ACHN (cell line): ENCODE measurements around the gene KCNMA1.
A peak's percentile ranks its signal among the peaks of the same experiment; 100 is the strongest.

ENCODE experiments used
- DNase-seq: peaks from one replicate; pipeline ENCODE4 v3.0.0-alpha.2; 2015
- in situ Hi-C: cut with HindIII; loops from 2 replicates; pipeline ENCODE4 v1.10.0; 2017; ENCODE audit warnings: low sequenced_read_pairs, low pct_ligation_motif_present, low pct_unique_long_range_greater_than_20kb

KCNMA1 gene

DNA sequence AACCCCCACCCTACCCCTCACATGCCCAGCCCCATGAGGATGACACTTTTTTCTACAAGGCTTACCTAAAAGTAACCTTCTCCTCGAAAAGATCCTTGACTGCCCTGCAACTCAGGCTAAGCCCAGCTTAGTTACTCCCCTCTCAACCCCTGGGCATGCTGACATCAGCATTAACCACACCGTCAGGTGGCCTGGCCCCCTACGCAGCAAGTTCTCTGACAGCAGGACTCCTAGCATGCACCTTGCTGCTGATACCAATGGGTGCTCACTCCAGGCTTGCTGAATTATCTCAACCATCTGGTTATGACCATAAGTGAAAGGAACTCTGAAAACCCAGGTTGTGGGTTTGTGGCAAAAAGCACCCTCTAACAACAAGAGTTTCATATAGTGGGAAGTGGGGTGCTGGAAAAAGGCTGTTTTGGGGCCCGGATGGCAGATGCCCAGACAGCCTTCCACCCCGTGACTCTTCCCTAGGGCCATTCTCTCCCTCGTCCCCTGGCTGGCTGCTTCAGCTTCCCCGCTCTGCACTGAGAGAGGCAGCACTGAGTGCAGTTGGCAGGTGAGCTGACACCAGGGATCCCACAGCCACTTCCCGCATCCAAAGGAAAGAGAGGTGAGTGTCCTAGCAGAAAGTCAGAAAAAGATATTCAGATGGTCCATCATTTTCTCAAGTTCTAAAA lies 518.9 kb downstream of the KCNMA1 start:
- in situ Hi-C loops: no loop called here
- DNase-seq: no peak

DNA sequence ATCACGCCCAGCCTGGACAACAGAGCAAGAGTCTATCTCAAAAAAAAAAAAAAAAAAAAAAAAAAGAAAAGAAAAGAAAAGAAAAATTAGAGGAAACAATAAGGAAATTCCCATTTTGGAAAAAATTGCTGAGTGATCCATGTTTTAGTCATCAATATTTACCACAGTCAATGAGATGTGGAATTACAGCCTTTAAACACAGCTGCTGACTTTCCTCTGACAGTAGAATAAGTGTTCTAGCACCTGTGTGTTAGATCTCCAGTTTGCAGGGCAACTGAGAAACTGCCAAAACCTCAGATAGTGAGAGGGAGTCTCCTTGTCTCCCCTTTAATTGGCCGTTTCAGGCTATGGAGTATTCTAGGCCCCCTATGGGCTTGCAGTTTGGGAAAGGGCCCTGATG lies 520.1 kb downstream of the KCNMA1 start:
- no peak for DNase-seq
- in situ Hi-C loops: no loop called here

DNA sequence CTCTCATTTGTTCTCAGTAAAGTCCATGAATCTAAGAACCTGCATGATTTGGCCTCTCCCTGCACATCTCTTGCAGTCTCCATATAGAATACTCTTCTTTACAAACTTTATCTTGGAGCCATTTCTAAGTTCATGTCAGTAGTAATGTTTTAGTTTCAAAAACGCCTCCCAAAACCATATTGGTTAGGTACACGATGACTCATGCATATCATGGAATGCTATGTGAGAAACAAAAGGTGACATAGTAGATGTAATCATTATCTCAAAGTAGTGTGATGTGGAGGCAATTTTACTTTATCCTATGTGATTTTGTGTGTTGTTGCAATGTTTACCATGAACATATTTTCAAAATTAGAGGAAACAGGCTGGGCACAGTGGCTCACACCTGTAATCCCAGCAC lies 520.7 kb downstream of the KCNMA1 start:
- in situ Hi-C loops: no loop called here
- DNase-seq: no peak

DNA sequence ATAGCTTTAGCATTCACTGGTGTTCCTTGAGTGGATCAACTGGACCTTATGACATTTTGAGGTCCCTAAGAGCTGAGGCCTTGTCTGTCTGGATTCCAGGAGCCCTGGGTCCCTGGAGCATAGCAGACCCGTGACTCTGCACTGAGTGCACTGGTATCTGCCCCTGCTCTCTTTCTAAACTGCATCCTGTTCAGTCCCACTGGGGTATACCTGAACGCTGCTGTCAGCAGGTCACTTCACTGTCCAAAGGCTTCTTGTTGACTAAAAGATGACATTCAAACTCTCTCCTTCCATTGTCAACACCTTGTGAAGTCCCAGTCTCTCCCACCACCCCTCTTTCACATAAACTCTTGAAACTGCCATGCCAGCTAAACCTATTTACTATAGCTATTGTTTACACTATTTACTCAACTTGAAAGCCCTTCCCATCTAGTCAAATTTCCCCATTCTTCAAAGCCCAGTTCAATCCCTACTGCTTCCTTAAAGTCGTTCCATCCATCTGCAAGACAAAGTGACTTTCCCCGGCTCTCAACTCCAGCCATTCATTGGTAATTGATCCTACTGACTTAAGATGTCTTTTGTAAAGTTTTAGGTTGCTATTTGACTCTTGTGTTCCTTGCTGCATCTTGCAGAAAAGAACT lies 523.3 kb downstream of the KCNMA1 start:
- in situ Hi-C loops: no loop called here
- DNase-seq: no peak

DNA sequence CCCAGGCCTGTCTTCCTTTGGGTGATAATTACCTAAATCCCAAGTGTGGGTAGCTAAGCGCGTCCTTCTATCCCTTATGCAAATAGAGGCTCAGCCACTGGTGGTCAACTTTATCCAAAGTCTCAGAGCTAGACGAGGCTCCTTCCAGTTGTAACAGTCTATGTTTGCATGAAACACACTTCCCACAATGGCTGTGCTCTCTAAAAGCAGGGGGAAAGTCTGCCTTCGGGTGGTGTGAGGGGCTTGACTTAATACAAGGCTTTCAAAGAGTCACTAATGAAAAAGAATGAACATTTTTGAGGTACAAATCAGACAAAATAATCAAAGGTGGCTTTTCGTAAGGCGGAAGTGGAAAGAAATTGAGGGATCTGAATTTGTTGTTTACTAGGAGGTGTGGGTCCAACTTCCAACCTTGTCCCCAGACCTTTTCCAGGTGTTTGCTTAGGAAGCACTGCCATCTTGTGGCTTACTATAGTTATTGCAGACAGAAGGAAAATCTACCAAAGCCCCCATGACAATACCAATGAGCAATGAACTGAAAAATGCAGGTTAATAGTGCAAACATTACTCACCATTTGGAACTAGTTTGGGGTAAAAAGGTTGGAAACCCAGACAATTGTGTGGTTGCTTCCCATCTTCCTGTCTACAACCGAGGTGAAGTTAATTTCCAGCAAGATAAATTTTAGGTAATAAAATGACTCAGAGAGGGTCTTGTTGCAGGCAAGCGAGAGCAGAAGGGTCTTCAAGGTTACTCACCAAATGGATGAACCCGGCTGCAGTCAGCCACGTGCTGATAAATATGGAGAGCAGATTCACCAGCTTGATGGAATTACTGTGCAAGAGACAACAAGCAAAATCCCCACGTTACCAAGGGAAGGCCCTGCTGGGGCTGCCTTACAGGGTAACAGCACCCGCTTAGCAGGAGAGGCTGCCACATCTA lies 525.7 kb downstream of the KCNMA1 start:
- in situ Hi-C loops: no loop called here
- DNase-seq: peak; percentile 69

DNA sequence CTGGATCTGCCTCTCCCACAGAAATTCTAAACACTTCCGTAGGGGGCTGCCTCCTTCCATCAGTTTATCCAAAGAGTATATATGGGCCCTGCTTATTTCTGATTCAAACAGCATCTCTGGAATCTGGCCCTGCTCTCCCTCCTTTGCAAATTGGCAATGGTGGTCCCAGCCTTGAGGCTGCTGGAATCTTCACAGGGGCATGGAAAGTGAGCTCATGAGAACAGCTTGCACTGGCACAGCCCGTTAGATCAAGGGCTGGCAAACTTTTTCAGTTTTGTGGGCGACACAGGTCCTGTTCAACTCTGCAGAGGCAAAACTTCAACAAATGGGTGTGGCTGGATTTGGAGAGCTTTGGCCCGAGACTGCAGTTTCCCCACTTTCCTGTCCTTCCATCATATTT lies 526.9 kb downstream of the KCNMA1 start:
- DNase-seq: no peak
- in situ Hi-C loops: no loop called here

DNA sequence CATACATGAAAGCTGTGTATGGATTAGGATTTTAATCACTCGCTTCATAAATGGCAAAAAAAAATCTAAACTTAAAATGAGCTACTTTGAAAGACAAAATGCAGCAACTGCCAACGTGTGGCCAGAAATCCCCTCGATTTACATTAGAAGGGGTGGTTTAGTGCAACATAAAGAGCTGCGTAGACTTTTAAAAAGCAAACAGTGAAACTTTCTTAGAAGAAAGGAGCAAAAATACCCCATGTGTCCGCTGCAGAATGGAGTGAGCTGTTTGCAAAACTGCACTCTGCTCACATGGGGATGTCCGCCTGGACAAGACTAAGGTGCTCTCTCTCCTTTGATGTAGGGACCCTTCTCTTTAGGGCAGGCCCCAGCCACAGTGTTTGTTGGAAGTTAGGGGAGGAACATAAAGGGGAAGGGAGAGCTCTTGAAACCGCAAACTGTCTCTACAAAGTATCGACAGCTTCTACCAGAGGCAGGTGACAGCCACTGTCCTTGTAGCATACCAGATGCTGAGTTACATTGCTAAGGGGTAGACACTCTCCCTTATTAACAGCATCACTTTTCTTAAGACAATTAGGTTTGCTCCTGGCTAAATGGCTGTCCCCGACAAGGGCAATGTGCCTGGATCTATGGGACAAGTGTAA lies 528.1 kb downstream of the KCNMA1 start:
- in situ Hi-C loops: no loop called here

DNA sequence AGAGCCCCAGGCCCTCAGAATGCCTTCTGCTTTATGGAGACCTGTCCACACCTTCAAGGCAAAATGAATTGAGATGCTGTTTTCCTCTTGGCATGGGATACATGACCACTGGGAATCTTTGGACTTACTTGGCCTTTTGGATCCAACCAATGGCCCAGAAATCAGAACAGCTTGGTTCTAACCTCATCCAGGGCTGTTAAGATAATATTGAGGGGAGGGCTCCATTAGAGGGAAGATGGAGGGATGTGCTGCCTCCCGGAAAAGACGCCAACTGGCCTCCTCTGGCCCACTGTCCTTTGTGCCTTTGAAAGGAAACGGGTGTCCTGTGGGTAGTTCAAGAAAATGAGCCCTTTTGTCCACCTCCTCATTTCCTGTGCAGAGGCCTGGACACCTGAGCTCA lies 530.9 kb downstream of the KCNMA1 start:
- DNase-seq: no peak
- in situ Hi-C loops: no loop called here

More for the DNA sequence above, 528.1 kb downstream of the KCNMA1 start:
- DNase-seq: no peak

DNA sequence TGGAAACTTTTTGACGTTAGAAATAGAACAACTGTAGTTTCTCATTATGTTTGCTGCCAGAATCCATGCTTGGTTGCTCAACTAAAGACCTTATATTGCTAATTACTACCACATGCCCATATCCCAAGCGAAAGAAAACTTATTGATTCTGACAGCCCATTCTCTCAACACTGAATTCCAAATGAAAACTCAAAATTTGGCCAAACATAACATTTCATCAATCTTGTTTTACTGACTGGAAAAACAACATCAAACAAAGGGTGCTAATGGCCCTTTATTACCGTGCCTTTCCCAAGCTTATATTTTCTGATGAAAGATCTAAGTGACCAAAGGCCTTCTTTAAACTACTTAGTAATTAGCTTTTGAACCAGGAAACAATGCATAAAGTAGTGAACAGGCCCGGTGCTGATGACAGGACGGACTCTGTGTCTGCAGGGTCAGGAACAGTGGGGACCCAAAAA lies 531.8 kb downstream of the KCNMA1 start:
- in situ Hi-C loops: no loop called here
- DNase-seq: no peak

DNA sequence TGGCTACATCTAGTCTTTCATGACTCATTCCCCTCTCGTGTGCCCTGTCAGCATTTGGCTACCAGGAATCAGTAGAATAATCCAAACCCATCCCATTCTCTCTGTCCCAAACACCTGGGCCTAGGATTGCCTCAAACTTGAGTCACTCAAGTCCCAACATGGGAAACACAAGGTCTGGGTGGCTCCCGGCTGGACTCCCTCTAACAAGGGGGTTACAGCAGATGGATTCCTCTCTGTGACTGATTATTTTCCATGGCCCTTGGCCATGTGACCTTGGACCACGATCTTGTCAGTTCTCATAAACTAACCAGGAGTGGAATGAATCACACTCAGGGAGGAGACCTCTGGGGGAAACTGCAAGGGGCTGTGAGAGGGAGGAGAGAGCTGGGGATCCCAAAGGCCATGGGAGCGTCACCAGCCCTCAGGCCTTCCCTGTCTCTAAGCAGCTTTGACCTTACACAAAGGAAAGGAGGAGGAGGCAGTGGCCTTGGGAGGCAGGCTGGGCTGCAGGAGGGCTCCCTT lies 533.1 kb downstream of the KCNMA1 start:
- no peak for DNase-seq
- in situ Hi-C loops: no loop called here

DNA sequence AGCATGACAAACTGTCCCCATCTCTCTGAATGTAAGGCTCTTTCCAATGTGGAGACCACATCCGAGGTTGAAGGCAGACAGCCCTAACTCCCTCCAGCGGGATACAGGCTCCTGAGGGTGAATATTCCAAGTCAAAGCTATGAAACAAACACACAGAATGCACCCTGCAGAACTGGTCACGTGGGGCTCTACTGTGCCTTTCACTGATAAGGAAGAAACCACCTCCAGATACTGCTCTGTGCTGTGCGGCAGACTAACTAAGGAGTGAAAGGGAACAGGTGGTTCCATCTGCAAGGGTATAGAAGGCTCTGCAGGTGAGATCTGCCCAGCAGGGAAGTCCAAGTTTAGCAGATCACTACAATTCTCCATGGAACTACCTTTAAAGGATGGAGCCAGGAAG lies 534.4 kb downstream of the KCNMA1 start:
- in situ Hi-C loops: no loop called here
- DNase-seq: no peak

DNA sequence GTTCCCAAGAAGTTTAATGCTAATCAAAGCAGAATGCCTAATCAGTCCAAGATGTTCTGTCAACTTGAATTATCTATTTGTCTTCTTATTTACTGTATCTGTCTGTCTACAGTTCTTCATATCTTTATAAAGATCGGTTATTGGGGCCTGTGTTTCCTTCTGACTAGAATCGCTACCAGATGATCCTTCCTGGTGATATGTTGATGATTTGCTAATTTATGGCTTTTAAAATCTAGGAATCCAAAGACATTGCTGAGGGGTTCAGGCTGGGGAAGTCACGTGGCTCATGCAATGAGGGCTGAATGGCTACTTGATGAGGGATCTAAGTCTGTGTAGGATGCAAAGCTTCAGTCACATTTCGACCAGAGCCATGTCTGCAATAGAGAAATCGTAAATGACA lies 536.3 kb downstream of the KCNMA1 start:
- in situ Hi-C loops: no loop called here
- no peak for DNase-seq

DNA sequence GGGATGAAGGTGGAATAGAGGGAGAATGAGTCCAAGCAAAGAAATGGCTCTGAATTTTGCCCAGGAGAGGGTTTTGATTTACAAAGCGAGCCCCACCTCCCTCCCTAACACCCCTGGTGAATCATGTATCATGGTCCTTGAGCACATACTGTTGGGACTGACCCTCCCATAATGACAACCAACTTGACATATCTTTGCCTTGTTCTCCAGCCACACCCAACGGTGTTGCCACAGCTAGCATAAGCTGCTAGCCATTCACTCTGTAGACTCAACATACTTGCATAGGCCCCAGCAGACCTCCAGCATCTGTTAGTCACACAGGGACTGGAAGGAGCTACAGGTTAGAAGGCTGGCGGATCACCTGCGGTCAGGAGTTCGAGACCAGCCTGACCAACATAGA lies 538.5 kb downstream of the KCNMA1 start:
- in situ Hi-C loops: no loop called here
- DNase-seq: no peak

DNA sequence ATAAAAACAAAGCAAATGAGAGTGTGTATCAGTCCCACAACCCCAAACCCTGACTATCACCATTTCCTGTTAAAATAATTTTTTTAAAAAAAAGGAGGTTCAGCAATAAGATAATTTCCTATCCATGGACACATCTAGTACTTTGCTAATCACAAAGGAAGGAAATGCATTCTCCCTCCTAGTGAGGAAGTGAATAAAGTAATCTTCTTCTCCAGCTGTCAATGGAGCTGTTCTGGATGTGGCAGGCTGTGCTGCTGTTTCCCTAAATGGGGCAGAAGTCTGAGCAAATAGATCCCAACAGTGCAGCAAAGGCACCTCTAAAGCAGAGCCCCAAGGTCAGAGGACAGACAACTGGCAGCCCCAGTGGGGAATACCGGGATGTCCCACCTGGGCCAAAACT lies 540.0 kb downstream of the KCNMA1 start:
- in situ Hi-C loops: no loop called here
- no peak for DNase-seq

DNA sequence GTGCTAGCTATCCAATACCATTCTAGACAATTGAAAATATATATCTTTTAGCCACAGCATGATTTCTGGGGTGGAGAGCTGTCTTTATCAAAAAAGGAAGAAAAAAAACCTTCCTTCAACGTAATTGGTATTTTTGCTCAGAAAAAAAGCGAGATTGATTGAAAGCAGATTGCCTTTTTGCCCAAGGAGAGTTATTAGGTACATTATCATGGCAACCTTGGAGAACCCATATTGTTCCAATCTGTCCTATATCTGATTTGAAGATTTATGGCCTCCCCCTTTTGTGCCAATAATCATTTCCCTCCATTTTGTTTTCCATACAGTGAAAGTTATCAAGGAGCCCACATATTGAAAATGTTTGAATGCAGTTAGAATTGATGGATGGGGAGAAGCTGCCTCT lies 544.5 kb downstream of the KCNMA1 start:
- in situ Hi-C loops: no loop called here

DNA sequence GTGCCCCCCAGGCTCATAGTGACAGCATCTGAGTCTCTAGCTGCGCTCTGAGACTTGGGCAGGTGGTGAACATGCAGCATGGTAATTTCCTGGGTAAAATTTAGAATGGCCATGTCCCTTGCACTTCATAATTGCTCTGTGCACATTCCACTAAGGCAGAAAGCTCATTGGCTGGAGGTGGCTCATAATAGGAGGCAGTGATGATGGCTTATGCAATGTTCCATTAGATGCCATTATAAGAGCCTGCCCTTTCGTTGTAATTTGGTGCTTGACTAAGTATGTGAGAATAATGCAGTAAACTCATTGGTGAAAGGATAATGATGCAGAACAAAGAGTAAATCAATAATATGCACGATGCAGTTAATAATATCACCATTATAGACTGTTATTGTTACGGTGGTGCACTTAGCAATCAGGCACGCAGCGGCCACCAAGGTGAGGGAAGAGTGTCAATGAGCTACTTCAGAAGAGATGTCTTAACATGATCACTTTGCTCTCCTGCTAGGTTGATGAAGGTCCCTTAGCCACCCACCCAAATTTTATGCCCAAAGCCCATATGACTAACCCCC lies 545.9 kb downstream of the KCNMA1 start:
- no peak for DNase-seq
- in situ Hi-C loops: no loop called here

More for the DNA sequence above, 544.5 kb downstream of the KCNMA1 start:
- no peak for DNase-seq

DNA sequence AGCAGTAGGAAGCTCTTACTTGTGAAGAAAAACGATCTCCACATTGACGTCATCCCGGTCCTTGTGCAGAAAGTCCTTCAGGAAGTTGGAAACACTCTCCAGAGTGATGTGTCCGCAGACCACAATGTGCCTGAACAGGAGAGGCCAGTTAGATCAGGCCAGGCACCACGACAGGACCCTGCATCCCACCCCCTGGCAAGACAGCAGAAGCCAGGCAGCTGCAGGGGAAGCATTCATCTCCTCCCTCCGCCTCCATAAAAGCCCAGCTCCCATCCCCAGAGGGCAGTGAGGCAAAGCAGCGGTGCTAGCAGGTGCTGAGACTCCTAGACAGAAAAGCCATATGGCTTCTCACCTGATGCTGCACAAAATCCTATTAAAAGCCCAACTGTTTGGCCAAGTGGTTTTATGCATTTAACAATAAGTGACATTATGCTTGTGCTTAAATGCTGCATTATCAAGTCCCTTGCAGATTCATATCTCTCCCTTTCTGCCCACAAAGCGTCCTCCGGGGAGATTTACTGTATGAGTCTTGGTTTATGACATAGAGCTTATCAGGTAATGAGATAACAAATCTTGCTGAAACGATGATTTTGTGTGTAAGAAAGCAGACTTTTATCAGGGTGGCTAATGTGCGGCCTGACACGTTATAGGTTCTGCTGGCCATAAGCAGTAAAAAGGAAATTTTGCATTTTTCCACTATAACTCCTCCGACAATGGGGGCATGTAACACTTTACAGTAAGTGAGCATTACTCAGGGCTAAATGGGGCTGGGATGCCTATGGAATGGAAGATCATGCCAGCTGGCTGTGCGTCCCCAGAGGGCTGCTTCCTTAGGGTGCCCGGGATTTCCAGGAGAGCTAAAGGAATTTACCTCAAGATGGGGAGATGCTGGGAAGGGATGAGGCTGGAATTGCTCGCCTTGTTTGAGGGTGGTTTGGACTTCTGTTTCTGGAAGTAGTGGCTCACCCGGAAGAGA lies 546.9 kb downstream of the KCNMA1 start:
- in situ Hi-C loops: no loop called here
- no peak for DNase-seq
